Fibroblast of lung (primary cell): ENCODE measurements around the gene REPS2.

Experiments used
- EZH2 ChIP-seq: IDR thresholded peaks from 2 replicates; pipeline ENCODE4 v1.5.1; 2012; ENCODE audit warnings: low read length, control low read depth, mild to moderate bottlenecking; ENCODE audit errors: missing control alignments
- TF ChIP-seq, protein P1 (sequence below), 2 donors: IDR thresholded peaks in 1 of 2; conservative IDR thresholded peaks in 1 of 2; 1 replicate in 1 of 2; 2 replicates in 1 of 2; pipeline ENCODE4 v1.5.1; 2011 to 2012; ENCODE audit warnings: low read length in 2 of 2, control low read depth in 1 of 2, inconsistent platforms in 1 of 2, low read depth in 1 of 2, mild to moderate bottlenecking in 1 of 2

DNA sequence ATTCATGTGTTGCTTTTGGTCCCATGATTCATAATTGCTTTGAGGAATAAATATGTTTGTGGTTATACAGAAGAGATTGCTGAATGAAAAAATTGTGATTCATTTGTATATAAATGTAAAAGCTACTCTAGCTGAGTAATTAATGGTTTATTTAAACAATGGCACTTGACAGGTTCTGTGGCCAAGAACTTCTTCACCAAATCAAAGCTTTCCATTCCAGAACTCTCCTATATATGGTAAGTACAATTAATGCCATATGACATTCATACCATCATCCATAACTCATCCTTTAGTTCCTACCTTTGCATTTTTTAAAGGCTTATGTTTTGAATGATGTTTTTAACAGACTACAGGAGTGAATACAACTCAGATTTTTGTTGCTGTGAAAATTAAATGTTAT, 105.8 kb downstream of the REPS2 start:
- TF ChIP-seq EZH2 = no peak
- TF ChIP-seq, protein P1, sequence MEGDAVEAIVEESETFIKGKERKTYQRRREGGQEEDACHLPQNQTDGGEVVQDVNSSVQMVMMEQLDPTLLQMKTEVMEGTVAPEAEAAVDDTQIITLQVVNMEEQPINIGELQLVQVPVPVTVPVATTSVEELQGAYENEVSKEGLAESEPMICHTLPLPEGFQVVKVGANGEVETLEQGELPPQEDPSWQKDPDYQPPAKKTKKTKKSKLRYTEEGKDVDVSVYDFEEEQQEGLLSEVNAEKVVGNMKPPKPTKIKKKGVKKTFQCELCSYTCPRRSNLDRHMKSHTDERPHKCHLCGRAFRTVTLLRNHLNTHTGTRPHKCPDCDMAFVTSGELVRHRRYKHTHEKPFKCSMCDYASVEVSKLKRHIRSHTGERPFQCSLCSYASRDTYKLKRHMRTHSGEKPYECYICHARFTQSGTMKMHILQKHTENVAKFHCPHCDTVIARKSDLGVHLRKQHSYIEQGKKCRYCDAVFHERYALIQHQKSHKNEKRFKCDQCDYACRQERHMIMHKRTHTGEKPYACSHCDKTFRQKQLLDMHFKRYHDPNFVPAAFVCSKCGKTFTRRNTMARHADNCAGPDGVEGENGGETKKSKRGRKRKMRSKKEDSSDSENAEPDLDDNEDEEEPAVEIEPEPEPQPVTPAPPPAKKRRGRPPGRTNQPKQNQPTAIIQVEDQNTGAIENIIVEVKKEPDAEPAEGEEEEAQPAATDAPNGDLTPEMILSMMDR (conservative IDR thresholded peaks at IDR 0.05 in 1 of 2, IDR thresholded peaks at IDR 0.05 in 1 of 2; ENCODE audit: low read depth in 1 of 2, low read length in 2 of 2) = no peak
